ENCODE data around the gene CD47. TPM values are rescaled to one million over a fixed set of nuclear protein-coding genes. Genes with fewer than 3 reads are reported as not detected.

The CD47 gene
- total RNA-seq, 1 donor, result 212 TPM

DNA sequence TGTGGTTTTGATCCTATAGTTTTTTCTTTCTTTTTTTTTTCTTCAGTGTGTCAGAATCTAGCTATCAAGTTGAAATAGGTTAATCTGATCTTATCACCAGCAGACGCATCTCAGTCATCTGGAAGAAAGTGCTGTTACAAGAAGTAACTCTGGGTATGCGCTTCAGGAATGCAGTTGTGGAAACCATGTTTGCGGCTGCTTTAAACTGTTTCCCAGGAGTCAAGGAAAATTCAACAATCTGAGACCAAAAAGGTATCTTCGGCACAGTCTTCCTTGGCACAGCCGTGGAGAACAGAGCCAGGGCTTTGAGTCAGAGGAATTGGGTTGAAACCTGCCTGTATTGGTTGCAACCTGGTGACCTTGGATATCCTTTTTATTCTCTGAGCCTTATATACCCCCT, 59.9 kb downstream of the CD47 start:
- Histone ChIP-seq H3K27me3 (ENCODE audit: insufficient read depth, low read length) (no peaks in the 10 kb centered on the region), H3K4me1 (ENCODE audit: insufficient read depth, low read length) (peaks cover 15% of the 10 kb centered on the region), H3K9me3 (ENCODE audit: low read depth, low read length) (no peaks in the 10 kb centered on the region), H3K4me3 (ENCODE audit: low read length) (no peak overlapping the region)

GRCh38 chr3:108029466-108029865, 61.4 kb downstream of the CD47 start:
- Histone ChIP-seq H3K4me3 (ENCODE audit: low read length) (no peak overlapping the region), H3K27me3 (ENCODE audit: insufficient read depth, low read length) (no peaks in the 10 kb centered on the region), H3K9me3 (ENCODE audit: low read depth, low read length) (no peaks in the 10 kb centered on the region), H3K4me1 (ENCODE audit: insufficient read depth, low read length) (no peaks in the 10 kb centered on the region)

DNA sequence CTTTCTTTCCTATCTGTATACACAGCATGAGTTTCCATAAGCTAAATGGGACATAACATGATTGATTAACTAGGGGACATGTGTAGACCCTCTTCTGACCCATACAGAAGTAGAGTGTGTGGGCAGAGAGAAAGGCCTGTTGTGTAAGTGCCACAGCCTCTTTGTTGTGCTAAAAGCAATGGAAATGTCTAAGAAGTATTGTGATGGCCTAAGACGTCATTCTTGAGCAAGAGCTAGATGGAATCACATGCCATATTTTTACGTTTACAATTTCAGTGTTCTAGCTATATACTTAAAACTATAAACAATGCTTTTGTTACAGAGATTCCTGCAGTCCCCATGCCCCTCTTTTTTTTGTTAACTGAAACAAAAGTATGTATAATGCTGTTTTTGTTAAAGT, 61.9 kb downstream of the CD47 start:
- H3K4me1 ChIP-seq (ENCODE audit: insufficient read depth, low read length), result no peaks in the 10 kb centered on the region

GRCh38 chr3:108025177-108025576, 65.7 kb downstream of the CD47 start:
- Histone ChIP-seq H3K4me1 (ENCODE audit: insufficient read depth, low read length) (no peaks in the 10 kb centered on the region), H3K4me3 (ENCODE audit: low read length) (no peak overlapping the region), H3K9me3 (ENCODE audit: low read depth, low read length) (no peaks in the 10 kb centered on the region), H3K27me3 (ENCODE audit: insufficient read depth, low read length) (no peaks in the 10 kb centered on the region)

More for the DNA sequence above, 61.9 kb downstream of the CD47 start:
- Histone ChIP-seq H3K9me3 (ENCODE audit: low read depth, low read length) (no peaks in the 10 kb centered on the region), H3K27me3 (ENCODE audit: insufficient read depth, low read length) (no peaks in the 10 kb centered on the region), H3K4me3 (ENCODE audit: low read length) (no peak overlapping the region)

GRCh38 chr3:108024146-108024850, 66.5 kb downstream of the CD47 start:
- Histone ChIP-seq H3K9me3 (ENCODE audit: low read depth, low read length) (no peaks in the 10 kb centered on the region), H3K27me3 (ENCODE audit: insufficient read depth, low read length) (no peaks in the 10 kb centered on the region), H3K4me1 (ENCODE audit: insufficient read depth, low read length) (no peaks in the 10 kb centered on the region), H3K4me3 (ENCODE audit: low read length) (no peak overlapping the region)

DNA sequence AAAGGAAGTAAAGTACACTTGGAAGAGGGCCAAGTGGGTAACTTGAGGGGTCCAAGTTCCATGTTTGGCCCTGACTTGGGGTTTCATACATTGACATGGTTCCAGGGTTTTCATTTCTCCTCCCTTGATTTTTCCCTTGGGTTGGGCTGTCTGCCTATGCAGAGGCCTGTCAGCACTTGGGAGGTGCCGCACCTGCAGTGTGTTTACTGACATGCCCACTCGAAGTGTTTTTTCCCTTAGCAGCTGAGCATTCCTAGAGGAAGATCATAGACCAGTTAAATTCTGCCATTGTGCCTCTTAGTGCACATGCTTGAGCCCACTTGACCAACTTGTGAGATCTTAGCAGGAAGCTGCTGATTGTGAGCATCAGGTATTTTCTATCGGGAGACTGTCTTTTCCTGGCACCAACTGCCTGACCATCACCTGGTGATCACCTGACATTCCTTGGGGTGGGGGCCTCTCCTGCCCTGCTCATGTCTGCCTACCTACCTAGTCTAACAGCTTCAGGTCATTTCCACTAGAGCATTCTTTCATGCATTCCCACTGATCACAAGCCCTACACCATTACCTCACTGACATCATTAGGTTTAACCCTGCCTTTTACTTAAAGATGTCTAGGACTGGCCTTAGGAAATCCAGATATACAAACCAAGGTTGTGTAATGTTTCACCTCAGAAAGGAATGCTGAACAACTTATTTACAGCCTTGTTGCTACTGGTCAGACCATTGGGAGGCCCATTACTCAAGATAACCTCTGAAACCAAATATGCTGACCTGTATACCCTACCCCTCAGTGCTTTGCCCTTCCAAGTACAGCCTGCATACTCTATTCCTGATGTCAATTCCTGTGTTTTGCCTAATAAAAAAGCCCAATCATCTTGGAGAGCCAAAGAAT, 68.3 kb downstream of the CD47 start:
- Histone ChIP-seq H3K9me3 (ENCODE audit: low read depth, low read length) (no peaks in the 10 kb centered on the region), H3K4me3 (ENCODE audit: low read length) (no peak overlapping the region), H3K27me3 (ENCODE audit: insufficient read depth, low read length) (peaks cover 5% of the 10 kb centered on the region), H3K4me1 (ENCODE audit: insufficient read depth, low read length) (no peaks in the 10 kb centered on the region)

DNA sequence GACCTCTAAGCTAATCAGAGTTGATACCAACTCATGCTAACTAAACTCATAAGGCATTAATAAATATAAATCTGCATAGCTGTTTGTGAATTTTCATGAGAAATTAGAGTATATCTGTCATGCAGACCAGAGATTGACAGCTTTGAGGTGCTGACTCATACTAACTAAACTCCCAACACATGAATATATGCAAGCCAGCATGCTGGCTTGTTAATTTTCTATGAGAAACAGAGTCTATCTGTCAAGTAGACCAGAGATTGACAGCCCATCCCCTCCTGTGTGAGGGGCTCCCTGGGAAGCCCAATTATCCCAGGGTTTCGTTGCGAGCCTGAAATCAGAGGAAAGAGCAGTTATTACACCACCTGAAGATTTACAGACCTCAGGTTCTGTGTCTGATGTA, 69.3 kb downstream of the CD47 start:
- Histone ChIP-seq H3K4me3 (ENCODE audit: low read length) (no peak overlapping the region), H3K9me3 (ENCODE audit: low read depth, low read length) (no peaks in the 10 kb centered on the region), H3K27me3 (ENCODE audit: insufficient read depth, low read length) (peaks cover 5% of the 10 kb centered on the region), H3K4me1 (ENCODE audit: insufficient read depth, low read length) (no peaks in the 10 kb centered on the region)

DNA sequence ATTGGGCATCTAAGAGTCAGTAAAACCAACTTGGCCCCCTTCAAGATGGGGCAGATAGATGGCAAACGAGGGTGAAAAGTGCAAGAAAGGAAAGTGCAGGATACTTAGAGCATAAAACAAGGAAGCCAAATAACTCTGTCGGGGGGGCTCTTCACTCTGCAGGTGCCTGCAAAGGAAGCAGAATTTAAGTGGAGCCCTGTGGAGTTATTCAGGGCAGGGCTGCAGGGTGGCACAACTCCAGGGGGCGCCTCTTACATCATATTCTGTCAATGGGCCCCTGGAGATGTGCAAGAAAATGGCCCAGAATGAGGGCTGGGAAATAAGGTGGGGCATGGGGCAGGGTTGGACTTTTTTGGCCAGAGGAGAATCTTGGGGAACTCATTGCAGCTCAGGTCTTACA, 69.7 kb downstream of the CD47 start:
- H3K4me3 ChIP-seq (ENCODE audit: low read length), result no peak overlapping the region
- no peaks in the 10 kb centered on the region for H3K4me1 ChIP-seq (ENCODE audit: insufficient read depth, low read length)
- H3K9me3 ChIP-seq (ENCODE audit: low read depth, low read length), result no peaks in the 10 kb centered on the region
- H3K27me3 ChIP-seq (ENCODE audit: insufficient read depth, low read length), result peaks cover 5% of the 10 kb centered on the region

DNA sequence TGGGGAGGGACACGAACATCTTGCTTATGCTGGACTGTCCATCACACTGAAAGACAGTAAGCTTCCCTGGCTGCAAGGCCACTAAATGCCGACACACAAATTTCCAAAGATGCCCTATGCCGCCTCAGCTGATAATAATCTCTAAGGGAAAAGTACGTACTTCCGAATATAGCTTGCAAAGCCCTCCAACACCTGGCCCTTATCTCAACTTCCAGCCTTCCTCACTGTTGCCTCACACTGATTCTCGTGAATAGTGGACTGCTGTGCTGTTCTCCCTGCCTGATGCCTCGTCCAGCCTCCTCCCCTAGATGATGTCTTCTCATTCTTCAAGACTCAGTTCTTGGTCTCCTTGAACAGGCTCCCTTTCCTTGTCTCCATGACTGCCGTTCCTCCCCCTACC, 72.3 kb downstream of the CD47 start:
- H3K4me3 ChIP-seq (ENCODE audit: low read length), result no peak overlapping the region
- H3K4me1 ChIP-seq (ENCODE audit: insufficient read depth, low read length), result no peaks in the 10 kb centered on the region
- H3K9me3 ChIP-seq (ENCODE audit: low read depth, low read length), result no peaks in the 10 kb centered on the region
- H3K27me3 ChIP-seq (ENCODE audit: insufficient read depth, low read length), result peaks cover 5% of the 10 kb centered on the region

DNA sequence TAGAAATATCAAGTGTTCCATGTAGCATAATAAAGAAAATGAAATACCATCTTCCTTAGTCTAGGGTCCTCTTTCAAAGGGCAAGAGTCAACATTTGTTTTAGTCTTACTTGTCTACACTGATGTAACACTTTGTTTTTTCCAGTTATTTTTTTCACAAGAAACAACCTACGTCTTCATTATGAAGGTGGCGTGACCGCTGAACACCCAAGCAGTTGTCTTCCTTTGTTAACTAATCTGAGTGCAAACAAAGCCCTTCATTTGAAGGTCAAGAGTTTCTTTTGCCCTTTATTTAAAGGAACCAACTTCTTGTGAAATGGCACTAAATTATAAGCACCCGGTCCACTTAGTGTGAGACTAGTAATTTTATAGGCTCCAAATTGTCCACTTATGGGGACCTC, 73.2 kb downstream of the CD47 start:
- peaks cover 5% of the 10 kb centered on the region for H3K27me3 ChIP-seq (ENCODE audit: insufficient read depth, low read length)
- H3K4me1 ChIP-seq (ENCODE audit: insufficient read depth, low read length), result no peaks in the 10 kb centered on the region
- no peak overlapping the region for H3K4me3 ChIP-seq (ENCODE audit: low read length)
- no peaks in the 10 kb centered on the region for H3K9me3 ChIP-seq (ENCODE audit: low read depth, low read length)

GRCh38 chr3:108014943-108015342, 75.9 kb downstream of the CD47 start:
- Histone ChIP-seq H3K27me3 (ENCODE audit: insufficient read depth, low read length) (peaks cover 5% of the 10 kb centered on the region), H3K4me3 (ENCODE audit: low read length) (no peak overlapping the region), H3K4me1 (ENCODE audit: insufficient read depth, low read length) (no peaks in the 10 kb centered on the region), H3K9me3 (ENCODE audit: low read depth, low read length) (no peaks in the 10 kb centered on the region)

DNA sequence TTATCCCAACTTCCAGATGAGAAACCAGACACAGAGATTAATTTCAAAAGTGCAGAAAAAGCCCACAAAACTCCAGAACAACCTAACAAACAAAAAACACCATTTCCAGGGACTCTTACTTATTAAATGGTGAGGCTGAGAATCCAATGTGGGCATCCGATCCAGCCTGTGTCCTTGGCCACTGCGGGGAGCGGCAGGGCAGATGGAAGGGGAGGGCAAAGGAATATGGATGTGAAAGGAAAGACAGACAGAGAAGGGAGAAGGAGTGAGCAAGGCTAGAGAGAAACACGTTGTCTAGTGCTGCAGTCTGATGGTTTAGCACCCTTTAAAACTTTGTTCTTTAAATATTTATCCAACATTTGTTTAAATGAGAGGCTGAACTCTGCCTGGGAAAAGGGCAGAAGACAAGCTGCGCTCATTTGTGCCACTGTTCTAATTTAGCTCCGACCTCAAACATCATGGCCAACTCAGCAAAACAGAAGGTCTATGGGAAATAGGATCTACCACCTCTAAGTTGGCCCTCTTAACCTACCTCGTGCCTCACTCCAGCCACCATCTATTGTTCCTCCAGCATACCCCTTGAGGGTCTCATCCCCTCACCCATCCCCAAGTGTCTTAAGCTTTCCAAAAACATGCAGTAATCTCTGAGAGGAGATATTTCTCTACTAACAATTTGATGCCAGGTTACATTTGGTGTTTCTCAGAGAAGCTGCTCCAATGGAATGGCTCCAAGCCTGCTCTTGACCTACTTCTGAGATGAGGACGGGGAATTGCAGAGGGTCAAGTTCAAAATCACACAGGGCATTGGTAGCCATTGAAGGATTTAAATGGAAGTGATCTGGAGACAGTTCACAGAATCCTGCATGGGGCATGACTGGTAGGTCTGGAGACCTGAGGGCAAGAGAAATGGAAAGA, 77.4 kb downstream of the CD47 start:
- Histone ChIP-seq H3K4me1 (ENCODE audit: insufficient read depth, low read length) (no peaks in the 10 kb centered on the region), H3K4me3 (ENCODE audit: low read length) (no peak overlapping the region), H3K27me3 (ENCODE audit: insufficient read depth, low read length) (peaks cover 4% of the 10 kb centered on the region), H3K9me3 (ENCODE audit: low read depth, low read length) (no peaks in the 10 kb centered on the region)

DNA sequence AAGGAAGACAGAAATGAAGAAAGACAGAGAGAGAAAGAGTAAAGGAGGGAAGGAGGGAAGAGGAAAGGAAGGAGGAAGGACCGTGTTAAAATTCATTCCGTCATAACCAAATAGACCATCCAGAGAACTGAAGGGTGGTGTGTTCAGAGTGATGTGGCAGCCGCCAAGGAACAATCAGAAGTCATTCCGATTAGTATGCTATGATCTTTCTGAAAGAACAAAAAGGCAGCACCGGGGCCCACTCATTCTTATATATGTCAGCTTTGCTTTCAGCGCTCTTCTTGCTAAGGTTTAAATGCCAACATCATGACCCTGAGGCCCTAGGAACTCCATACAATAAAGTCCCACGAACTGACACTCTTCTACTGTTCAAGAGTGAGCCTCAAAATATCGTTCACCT, 78.5 kb downstream of the CD47 start:
- Histone ChIP-seq H3K4me3 (ENCODE audit: low read length) (no peak overlapping the region), H3K27me3 (ENCODE audit: insufficient read depth, low read length) (no peaks in the 10 kb centered on the region), H3K9me3 (ENCODE audit: low read depth, low read length) (no peaks in the 10 kb centered on the region), H3K4me1 (ENCODE audit: insufficient read depth, low read length) (peaks cover under 1% of the 10 kb centered on the region)

DNA sequence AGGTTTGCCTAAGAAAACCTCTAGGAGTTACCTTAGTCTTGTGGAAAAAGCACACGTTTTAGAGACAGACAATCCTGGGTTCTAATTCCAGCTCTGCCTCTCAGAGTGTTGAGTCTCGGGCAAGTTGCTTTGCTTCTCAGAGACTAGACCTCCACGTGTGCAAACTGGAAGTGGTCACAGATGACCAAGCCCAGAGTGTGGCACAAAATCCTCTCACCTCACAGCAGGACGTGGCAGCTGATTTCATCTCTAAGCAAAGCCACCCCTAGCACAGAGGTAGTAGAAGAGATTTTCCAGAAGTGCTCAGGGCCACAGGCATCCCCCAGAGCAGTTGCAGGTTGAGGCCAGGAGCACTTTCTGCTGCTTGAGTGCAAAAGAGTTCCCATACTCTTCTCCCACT, 79.2 kb downstream of the CD47 start:
- Histone ChIP-seq H3K27me3 (ENCODE audit: insufficient read depth, low read length) (no peaks in the 10 kb centered on the region), H3K9me3 (ENCODE audit: low read depth, low read length) (no peaks in the 10 kb centered on the region)

More for the DNA sequence above, 79.2 kb downstream of the CD47 start:
- Histone ChIP-seq H3K4me1 (ENCODE audit: insufficient read depth, low read length) (peaks cover 7% of the 10 kb centered on the region), H3K4me3 (ENCODE audit: low read length) (no peak overlapping the region)

Data from mononuclear cell (primary cell).